HuH-7 (cell line): ENCODE measurements around the gene CELF6.
"Not testable (repeated sequence)": the region's sequence is repeated elsewhere in the genome, so short reads cannot be mapped to it uniquely, and the experiment has no call there.

ENCODE experiments used
- DNase-seq: peaks from one replicate; pipeline ENCODE4 v3.0.0; 2011; ENCODE audit warnings: low spot score

CELF6 gene

DNA sequence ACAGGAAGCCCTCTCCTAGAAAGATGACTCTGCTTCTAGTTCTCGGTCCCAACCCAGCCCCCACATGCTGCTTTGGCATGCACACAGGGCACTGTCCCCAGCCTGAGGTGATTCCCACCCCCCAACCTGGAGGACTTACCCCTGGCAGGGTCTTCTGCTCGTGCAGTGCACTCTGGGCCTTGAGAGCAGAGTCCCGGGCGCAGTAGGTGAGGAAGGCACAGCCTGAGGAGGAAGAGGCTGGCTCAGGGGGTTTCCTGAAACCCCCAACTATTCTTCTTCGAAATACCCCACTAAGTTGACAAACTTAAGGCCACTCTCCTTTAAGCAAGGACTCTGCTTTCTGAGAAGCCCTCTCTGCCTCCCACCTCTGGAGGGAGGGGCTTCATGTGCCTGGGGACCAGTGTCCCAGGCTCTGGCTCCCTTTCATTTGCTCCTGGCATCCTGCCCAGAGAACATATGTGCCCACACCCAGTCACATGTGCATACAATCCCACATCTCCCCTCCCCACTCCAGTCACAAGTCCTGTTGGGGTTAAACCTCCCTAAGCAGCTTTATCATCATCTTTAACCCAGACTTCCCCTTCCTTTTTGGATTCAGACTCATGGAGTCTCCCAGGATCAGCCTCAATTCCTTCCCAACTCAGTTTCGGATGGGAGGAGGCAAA is 4.1 kb downstream of the CELF6 start:
- DNase-seq: no peak

DNA sequence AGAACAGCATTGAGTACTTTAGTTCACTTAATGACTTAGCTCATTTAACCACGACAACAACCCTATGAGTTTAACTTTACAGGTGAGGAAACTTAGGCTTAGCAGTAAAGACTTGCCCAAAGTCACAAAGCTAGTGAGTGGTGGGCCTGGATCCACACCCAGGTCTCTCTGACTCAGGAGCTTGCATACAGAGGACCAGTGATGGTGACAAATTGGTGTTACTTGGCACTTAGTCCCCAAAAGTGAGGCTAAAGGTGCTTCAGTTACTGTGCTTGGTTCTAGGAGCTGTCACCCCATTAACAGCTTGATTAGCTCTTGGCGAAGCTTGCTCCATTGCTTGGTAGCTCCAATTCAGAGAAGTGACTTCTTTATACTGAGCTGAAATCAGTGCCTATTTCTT is 6.1 kb downstream of the CELF6 start:
- DNase-seq: no peak

DNA sequence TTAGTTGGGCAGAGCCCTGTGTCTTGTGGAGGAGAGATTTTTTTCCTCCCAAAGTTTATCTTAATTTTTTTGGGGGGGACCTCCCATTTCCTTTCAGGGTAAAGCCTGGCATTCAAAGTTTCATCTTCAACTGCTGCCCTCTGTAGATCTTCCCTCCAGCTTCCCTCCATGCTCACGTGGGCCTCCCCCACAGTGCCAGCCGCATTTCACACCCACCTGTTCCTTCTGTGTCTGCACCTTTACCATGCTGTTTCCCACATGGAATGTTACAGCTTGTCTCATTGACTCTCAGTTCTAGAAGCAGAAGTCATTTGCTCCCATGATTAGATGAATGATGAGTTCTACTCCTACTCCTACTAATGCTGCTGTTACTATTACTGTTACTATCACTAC is 6.5 kb downstream of the CELF6 start:
- no peak for DNase-seq

GRCh38 chr15:72312605-72313447 is 7.1 kb downstream of the CELF6 start:
- DNase-seq: peak; percentile 92

DNA sequence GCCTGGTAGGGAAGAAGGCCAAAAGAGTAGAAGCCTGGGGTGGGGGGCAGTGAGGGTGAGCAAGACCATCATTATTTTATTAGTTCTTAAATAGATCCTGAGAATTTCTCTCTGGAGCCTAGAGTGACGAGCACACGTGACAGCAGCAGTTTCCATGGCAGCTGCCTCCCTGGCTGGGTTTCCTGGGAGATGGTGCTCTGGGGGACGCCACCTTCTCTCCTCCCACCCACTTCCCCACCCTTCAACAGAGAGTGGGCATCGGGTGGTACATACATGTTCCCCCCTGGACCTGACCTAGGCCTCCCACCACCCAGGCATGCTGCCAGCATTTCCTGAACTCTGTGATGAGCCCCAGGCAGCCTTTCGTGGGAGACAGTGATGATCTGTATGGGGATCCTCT is 12.9 kb downstream of the CELF6 start:
- DNase-seq: no peak

- DNase-seq: no peak
These were observed 13.7 kb downstream of the CELF6 start for GRCh38 chr15:72306211-72306785.

DNA sequence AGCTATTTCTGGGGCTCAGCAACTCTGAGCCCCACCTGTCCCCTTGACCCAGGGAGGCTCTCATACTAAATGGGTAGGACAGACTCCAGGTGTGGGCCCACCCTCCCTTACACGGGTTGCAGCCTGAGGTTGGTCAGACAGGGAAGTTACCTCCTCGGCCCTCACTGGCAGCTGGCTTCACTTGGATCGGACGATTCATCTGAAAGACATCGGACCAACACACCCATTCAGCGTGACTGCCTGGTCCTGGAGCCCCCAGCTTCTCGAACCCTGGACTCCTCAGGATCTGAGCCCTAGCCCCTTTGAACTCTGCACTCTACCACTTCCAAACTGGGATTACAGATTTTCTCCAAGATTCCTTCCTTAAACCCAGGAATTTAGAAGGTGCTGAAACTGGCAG is 15.4 kb downstream of the CELF6 start:
- no peak for DNase-seq

DNA sequence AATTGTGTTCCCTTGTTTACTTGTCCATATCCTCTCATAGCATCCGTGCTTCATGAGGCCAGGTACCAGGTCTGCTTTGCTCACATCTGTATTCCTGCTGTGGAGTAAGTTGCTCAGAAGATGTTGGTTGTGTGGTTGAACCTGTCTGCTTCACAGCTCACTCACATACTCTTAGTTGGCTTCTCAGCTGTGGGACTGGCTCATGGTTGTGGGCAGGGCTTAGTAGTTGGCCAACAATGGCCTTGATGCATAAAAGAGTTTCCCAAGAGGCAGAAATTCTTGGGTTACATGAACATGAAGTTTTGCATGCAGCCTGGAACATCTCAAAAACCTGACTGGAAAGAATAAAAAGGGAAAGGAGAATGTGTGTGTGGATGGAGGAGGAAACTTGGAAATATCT is 17.0 kb downstream of the CELF6 start:
- DNase-seq: no peak

DNA sequence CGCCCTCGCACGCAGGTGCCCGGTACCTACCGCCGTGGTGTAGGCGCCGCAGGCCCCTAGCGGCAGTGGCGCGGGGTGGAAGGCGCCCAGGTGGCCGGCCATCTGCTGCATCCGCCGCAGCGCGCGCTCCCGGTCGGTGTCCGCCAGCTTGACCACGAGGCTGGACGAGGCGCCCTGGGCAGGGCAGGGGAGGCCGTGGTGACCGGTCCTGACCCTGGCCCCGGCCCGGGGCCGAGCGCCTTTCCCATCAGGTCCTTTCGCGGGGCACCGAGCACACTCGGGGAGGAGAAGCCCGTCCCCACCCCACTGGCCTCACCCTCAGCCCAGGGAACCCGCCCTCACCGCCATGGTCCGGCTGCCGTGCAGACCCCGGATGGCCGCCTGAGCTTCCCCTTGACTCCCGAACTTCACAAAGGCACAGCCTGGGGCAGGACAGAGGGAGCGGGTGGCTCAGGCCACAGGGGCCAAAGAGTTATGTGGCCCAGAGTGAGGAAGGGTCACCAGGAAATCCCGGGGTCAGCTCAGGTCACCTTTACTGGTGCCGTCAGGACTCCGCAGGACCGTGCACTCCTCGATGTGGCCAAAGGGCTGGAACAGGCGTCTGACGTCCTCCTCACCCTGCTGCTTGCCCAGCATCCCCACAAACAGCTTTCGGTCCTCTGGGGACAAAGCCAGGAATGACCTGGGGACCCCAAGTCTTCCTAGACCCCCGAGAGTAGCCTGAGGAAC is 30.2 kb downstream of the CELF6 start:
- no peak for DNase-seq

GRCh38 chr15:72288796-72289596 is 31.0 kb downstream of the CELF6 start:
- DNase-seq: no peak

DNA sequence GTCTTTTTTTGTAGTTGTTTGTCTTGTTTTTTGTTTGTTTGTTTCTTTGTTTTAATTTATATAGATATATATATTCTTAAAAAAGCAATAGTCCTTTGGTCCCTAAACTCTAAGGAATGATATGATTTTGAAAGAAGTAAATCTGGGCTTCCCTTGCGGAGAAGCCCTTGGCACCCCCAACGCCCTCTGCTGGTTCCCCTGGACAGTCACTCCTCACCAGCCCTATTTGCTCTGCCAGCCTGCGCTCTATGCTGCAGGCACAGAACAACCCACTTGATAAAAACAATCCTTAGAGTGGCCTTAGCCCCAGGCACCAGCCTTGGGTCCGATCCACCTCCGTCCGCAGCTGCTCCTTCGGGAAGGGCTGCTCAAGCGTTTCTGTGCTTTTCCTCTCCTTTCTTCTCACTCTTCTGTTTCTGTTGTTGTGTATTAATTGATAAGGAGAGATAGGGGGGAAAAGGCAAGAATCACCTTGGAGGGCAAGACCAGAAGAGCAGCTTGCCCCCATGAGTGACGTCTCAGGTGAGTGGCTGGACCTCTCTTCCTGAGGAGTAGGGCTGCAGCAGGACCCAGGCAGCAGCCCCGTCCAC is 33.9 kb downstream of the CELF6 start:
- peak; percentile 85 for DNase-seq

DNA sequence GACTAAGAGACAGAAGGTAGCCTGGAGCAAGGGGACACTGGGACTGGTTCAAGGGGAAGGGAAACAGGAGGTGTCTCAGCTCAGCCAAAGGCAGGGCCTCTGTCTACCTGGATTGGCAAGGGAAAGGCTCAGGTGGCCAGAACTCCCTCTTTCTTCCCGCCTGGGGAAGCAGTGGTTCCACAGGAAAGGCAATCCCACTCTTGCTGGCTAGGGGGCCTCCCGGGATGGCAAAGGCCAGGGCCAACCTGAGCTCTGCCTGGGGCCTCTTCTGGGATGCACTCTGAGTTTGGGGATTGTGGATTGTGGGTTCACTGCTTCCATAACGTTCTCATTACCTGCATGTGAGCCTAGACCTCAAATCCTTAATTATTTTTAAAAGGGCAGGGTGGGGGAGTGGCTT is 34.6 kb downstream of the CELF6 start:
- DNase-seq: peak; percentile 43

DNA sequence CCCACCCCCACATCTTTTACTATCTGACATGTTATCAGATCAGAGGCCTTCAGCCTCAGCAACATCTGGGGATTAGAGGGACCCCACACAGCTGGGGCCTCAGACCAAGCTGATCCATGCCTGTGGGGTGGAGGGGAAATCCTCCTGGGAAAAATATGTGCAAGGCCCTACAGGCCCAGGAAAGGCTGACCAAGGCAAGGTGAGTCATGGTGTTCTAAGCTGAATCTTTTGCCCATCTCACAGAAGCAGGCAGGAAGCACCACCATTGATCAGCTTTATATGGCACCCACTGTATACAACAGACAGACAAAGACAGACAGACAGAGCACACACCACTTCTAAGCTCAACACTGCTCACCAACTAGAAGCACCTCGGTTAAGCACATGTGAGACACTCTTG is 35.2 kb downstream of the CELF6 start:
- no peak for DNase-seq

GRCh38 chr15:72281713-72282112 is 38.2 kb downstream of the CELF6 start:
- DNase-seq: no peak

- DNase-seq: no peak
These were observed 39.2 kb downstream of the CELF6 start for GRCh38 chr15:72280751-72281150.

GRCh38 chr15:72278737-72279136 is 41.2 kb downstream of the CELF6 start:
- no peak for DNase-seq

- DNase-seq: no peak
These were observed 43.6 kb downstream of the CELF6 start for GRCh38 chr15:72276326-72276700.

GRCh38 chr15:72275635-72276325 is 44.2 kb downstream of the CELF6 start:
- not testable (repeated sequence) for DNase-seq

GRCh38 chr15:72272997-72273352 is 47.0 kb downstream of the CELF6 start:
- DNase-seq: no peak

DNA sequence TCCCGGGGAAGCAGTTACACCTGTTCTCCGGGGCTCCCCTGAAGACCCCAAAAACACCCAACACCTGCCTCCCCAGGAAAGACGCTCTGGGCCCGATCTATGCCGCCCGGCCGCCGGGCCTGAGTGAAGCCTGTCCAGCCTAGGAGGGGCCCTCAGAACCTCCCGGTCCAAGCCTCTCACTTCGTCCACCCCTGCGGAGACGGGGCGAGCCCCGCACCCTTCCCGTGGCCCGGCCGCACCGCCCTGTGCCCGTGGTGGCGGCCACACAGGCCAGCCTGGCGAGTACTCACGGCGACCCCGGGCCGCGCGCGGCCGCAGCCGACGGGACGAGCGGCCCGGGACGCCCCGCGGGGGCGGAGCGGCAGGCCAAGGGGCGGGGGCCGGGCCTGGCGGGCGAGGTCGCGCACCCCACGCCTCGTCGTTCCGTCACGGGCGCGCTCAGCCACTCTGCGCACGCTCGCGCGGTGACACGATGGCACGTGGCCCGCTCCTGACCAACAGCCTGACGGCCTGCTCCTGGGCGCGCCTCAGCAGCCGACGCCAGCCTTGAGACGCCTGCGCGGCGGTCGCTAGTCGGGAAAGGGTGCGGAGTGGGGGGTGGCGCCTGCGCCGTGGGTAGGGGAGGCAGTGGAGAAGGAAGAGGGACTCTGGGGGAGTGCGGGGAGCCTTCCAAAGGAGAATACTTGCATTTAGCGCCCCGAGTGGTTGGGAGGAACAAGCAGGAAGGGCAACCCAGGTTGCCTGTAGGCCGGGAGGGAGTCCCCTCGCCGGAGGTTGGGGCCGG is 47.6 kb downstream of the CELF6 start, which contains the start of gene PARP6:
PARP6 (minus strand) TSS at position 342 of the 784 bp plus-strand sequence. CDS start 5,077 bp downstream, outside the sequence.
- DNase-seq: peak; percentile 97
